Ectodermal cell (in vitro differentiated cells): ENCODE data around the gene PRRG3.

ENCODE experiments used
- H3K27ac ChIP-seq: 2 replicates; pipeline ENCODE4 v1.7.0; 2013; ENCODE audit warnings: mild to moderate bottlenecking, low read depth, low read length; ENCODE audit not compliant: insufficient read depth, poor library complexity, severe bottlenecking
- H3K27me3 ChIP-seq: 2 replicates; pipeline ENCODE4 v1.7.0; 2013; ENCODE audit warnings: mild to moderate bottlenecking, low read length; ENCODE audit not compliant: insufficient read depth, control insufficient read depth, poor library complexity, severe bottlenecking
- H3K36me3 ChIP-seq: one replicate; pipeline ENCODE4 v1.7.0; 2013; ENCODE audit warnings: low read length; ENCODE audit not compliant: control insufficient read depth, insufficient read depth
- H3K4me1 ChIP-seq: one replicate; pipeline ENCODE4 v1.7.0; 2013; ENCODE audit warnings: low read length; ENCODE audit not compliant: control insufficient read depth, insufficient read depth
- H3K4me3 ChIP-seq: 2 replicates; pipeline ENCODE4 v1.7.0; 2013; ENCODE audit warnings: low read depth, low read length, control low read depth; ENCODE audit not compliant: insufficient read depth
- H3K9me3 ChIP-seq: 2 replicates; pipeline ENCODE4 v1.7.0; 2013; ENCODE audit warnings: mild to moderate bottlenecking, low read length, moderate library complexity; ENCODE audit not compliant: control insufficient read depth
- WGBS, 2 experiments: methylation state at CpG; one replicate each; pipeline ENCODE4 v1.1.7; 2013; ENCODE audit warnings: missing lambda C conversion rate in 2 of 2; 5-methylcytosine and 5-hydroxymethylcytosine counted together

PRRG3 gene

DNA sequence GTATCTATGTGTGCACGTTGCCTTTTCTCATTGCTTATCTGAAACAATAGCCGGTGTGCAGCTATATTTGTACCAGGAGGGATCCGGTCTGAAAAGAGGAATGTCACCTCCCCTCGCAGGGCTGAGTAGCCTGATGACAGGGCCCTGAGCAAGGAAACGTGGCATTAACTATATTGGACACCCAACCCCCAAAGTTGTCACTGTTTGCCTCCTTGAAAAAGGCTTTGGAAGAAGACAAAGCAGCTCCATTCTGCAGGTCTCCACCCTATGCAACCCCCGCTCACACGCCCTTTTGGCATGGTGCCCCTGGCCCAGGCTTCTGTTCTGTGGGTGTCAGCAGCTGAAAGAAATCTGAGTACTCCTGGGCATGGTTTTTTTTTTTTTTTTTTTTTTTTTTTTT, 8.2 kb downstream of the PRRG3 start:
- H3K27me3 ChIP-seq, result no peaks in the 10 kb centered on the region
- H3K36me3 ChIP-seq, result no peaks in the 10 kb centered on the region
- H3K9me3 ChIP-seq, result no peaks in the 10 kb centered on the region
- 86 to 87% methylated on average over 6 to 7 of the region's 7 CpGs for WGBS, 2 experiments
- no peak overlapping the region for H3K27ac ChIP-seq
- no peaks in the 10 kb centered on the region for H3K4me1 ChIP-seq
- no peak overlapping the region for H3K4me3 ChIP-seq

DNA sequence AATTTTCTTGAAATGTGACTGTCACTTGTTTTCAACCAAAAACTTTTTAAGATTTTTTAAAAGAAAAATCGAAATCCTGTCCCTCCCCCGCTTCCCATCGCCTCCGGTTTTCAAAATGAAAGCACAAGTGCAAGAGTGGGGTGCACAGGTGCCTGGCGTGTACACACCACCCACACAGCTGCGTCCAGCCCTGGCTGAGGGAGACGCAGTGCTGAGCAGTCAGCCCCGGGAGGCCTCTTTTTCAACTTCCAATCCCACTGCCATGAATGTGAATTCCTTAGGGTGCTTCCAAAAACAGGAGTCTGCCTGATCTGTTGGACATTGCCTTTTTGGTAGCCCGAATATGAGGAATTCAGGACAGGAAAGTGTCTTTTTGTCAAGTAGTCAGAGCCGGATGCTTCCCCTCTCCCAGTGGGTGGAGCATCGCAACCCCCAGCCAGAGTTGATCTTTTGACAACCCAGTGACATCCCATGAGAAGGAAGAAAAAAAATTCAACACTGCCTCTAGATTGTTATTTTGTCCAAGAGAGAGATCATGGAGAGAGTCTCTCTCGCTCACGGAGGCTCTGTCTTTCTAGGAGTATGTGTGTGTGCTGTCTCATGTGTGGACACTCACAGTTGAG, 8.9 kb downstream of the PRRG3 start:
- no peaks in the 10 kb centered on the region for H3K36me3 ChIP-seq
- no peaks in the 10 kb centered on the region for H3K27me3 ChIP-seq
- WGBS, 2 experiments, result 85% methylated on average over 13 of the region's 13 CpGs
- no peaks in the 10 kb centered on the region for H3K9me3 ChIP-seq
- H3K4me1 ChIP-seq, result no peaks in the 10 kb centered on the region
- H3K4me3 ChIP-seq, result no peak overlapping the region
- H3K27ac ChIP-seq, result no peak overlapping the region

DNA sequence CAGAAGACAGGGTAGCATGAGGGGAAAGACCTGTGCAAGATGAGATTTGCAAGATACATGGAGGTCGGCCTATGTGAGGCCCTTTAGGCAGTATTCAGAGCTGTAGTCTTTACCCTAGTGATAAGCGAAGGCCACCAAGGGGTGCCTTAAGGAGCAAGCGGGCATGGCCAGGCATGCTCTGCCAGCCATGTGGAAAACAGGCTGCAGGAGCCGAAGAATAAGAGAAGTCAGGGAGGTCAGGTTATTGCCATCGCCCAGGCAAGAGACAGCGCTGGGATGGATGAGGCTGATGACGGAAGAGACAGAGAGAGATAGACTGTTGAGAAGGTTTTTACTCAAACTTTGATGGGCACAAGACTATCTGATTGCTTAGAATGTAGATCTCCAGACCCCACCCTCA, 13.6 kb downstream of the PRRG3 start:
- Histone ChIP-seq H3K27ac (no peak overlapping the region), H3K9me3 (no peaks in the 10 kb centered on the region), H3K27me3 (no peaks in the 10 kb centered on the region), H3K4me3 (no peak overlapping the region), H3K36me3 (no peaks in the 10 kb centered on the region), H3K4me1 (no peaks in the 10 kb centered on the region)
- WGBS, 2 experiments, result 82 to 83% methylated on average over 7 of the region's 7 CpGs

DNA sequence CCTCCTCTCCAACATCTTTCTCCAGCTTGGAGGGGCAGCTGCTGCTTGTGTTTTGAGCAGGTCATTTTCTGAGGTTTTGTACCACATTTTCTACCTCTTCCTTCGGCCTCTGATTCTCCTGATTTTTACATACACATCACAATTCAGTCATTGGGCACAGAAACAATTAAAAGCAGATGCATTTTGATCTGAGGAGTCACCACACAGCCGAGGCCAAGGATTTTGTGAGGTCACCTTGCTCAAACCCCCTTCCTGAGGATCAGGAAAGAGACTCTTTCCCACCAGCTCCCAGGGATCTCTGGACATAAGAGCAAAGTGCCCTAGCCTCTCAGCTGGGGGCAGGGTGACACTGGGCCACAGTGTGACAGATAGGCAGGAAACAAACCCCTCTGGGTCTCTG, 15.2 kb downstream of the PRRG3 start:
- WGBS, 2 experiments, result 83 to 94% methylated on average over 2 of the region's 2 CpGs
- Histone ChIP-seq H3K27ac (no peak overlapping the region), H3K4me1 (no peaks in the 10 kb centered on the region), H3K4me3 (no peak overlapping the region), H3K27me3 (no peaks in the 10 kb centered on the region), H3K36me3 (no peaks in the 10 kb centered on the region), H3K9me3 (no peaks in the 10 kb centered on the region)

DNA sequence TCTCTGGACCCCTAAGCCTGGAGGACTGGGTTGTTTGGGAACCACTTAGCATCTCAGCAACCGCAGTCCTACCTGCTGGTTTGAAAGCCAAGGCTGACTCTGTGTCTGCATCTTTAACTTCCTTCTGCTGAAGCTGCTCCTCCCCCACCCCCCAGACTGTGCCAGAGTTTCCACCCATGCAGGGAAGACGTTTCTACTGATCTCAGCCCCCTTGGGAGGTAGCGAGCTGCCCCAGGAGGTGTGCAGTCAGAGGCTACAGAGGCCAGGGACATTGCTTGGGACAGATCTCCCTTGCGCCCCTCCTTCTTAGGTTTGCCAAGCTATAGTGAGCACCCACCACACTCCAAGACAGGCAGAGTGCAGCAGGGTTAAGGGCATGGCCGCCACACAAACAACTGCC, 15.9 kb downstream of the PRRG3 start:
- WGBS, 2 experiments, result 61 to 68% methylated on average over 5 of the region's 5 CpGs
- H3K4me1 ChIP-seq, result no peaks in the 10 kb centered on the region
- H3K27me3 ChIP-seq, result no peaks in the 10 kb centered on the region
- no peaks in the 10 kb centered on the region for H3K36me3 ChIP-seq
- no peaks in the 10 kb centered on the region for H3K9me3 ChIP-seq
- no peak overlapping the region for H3K27ac ChIP-seq
- H3K4me3 ChIP-seq, result no peak overlapping the region

DNA sequence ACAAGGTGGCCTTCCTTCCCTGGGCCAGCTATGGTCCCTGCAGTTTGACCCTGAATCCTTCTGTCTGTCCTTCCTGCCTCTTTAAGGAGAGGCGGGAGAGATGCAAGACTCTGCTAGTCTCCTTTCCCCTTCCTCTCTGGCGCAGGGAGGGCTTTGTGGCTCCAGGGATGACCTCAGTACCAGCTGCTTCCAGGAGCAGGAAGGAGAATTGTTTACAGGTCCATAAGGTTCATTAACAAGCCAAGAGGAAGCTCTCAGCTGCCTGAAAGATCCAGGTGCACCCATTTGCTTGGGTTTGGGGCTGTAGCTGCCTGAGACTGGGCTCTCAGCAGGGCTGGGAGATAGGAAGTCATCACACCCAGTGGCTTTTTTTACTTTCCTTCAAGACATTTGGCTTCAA, 16.5 kb downstream of the PRRG3 start:
- Histone ChIP-seq H3K27ac (no peak overlapping the region), H3K9me3 (no peaks in the 10 kb centered on the region), H3K27me3 (no peaks in the 10 kb centered on the region), H3K36me3 (no peaks in the 10 kb centered on the region), H3K4me3 (no peak overlapping the region), H3K4me1 (no peaks in the 10 kb centered on the region)
- WGBS, 2 experiments, result 65 to 73% methylated on average over 2 of the region's 2 CpGs

DNA sequence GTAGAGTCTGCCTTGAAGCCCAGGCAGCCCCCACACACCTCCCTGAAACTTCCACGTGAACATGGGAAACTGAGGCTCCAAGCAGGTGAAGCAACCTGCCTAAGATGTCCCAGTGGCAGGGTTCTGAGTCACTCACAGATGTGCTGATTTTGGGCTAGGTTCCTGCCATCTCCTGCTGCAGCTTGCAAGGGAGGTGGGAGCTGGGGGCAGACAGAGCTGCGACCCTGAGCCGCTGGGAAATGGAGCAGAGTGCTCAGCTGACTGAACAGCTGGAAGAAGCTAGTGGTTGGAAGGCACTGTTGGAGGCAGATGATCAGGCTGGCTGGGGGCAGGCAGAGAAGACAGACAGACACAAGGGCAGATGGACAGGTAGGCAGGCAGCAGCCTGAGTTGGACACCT, 17.0 kb downstream of the PRRG3 start:
- Histone ChIP-seq H3K4me1 (no peaks in the 10 kb centered on the region), H3K36me3 (no peaks in the 10 kb centered on the region), H3K9me3 (no peaks in the 10 kb centered on the region), H3K27me3 (no peaks in the 10 kb centered on the region), H3K27ac (no peak overlapping the region), H3K4me3 (no peak overlapping the region)
- WGBS, 2 experiments, result 82 to 92% methylated on average over 3 of the region's 3 CpGs

DNA sequence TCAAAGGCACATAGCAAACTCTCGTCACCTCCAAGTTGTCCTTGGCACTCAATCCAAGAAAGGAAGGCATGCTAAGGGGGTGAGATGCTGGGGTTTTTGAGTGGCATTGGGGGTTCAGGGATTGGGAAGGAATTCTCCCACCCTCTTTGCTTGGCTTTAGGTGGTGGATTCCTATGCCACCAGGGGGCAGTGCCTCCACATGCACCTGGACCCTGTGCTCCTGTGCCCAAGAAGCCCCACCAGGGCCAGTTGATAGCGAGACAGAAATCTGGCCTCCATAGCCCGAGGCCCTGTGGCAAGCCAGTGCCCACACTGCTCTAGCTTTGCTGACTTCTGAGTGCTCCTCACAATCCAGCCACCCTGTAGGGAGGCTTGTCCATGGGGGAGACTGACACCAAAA, 18.6 kb downstream of the PRRG3 start:
- no peaks in the 10 kb centered on the region for H3K4me1 ChIP-seq
- 63 to 66% methylated on average over 3 of the region's 3 CpGs for WGBS, 2 experiments
- no peak overlapping the region for H3K4me3 ChIP-seq
- H3K27ac ChIP-seq, result no peak overlapping the region
- no peaks in the 10 kb centered on the region for H3K9me3 ChIP-seq
- H3K36me3 ChIP-seq, result no peaks in the 10 kb centered on the region
- H3K27me3 ChIP-seq, result no peaks in the 10 kb centered on the region

DNA sequence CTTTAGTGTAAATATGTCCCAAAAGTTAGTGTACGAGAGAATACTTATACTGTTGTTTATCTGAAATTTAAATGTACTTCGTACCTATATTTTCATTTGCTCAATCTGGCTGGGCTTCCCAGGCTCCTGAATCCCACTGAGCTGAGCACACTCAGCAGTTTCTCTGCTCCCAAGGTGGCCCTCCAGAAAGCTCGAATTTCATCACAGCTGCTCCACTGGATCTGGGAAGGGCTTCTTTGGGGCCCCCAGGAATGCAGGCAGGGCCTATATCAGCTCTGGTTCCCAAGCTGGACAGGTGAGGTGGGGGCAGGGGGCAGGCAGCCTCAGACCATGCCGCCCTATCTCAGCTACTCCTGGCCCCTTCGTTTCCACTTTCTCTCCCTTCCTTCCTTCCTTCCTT, 19.1 kb downstream of the PRRG3 start:
- H3K27ac ChIP-seq, result no peak overlapping the region
- no peaks in the 10 kb centered on the region for H3K27me3 ChIP-seq
- H3K36me3 ChIP-seq, result no peaks in the 10 kb centered on the region
- whole genome bisulfite sequencing, 2 experiments, result 67 to 70% methylated on average over 4 to 5 of the region's 5 CpGs
- H3K9me3 ChIP-seq, result no peaks in the 10 kb centered on the region
- H3K4me1 ChIP-seq, result no peaks in the 10 kb centered on the region
- no peak overlapping the region for H3K4me3 ChIP-seq

DNA sequence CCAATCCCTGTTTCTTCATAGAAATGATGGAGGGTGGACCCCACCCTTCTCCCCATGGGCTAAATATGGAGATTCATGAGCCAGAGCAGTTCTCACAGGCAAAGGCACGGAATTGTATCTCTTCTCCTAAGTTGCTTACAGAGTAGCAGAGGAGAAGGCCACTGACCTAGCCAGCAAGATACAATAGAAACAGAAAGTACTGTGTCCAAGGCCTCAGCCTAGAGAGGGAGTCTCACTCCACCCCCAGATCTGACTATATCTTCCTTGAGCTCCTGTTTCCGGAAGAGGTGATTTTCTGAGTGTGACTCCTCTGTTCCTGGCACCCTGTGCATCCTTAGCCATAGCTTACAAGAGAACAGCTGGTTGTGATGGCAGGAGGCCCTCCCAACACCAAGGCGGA, 20.5 kb downstream of the PRRG3 start, which contains the start of gene FATE1:
TSS of gene FATE1 (plus strand) at position 284 of the 400 bp plus-strand sequence. CDS start at position 369, 85 bp downstream.
- WGBS, 2 experiments, result 97 to 98% methylated on average over 3 of the region's 3 CpGs
- H3K9me3 ChIP-seq, result no peaks in the 10 kb centered on the region

More for the DNA sequence above, 20.5 kb downstream of the PRRG3 start, which contains the start of gene FATE1:
- H3K27me3 ChIP-seq, result no peaks in the 10 kb centered on the region
- no peaks in the 10 kb centered on the region for H3K4me1 ChIP-seq
- H3K27ac ChIP-seq, result no peak within 1 kb of the TSS
- H3K4me3 ChIP-seq, result no peak within 1 kb of the TSS
- H3K36me3 ChIP-seq, result no peaks in the 10 kb centered on the region
